MM.1S (cell line): ENCODE results near the gene KDM4B.

Source experiments
- DNase-seq: peaks from one replicate; pipeline ENCODE4 v3.0.0-alpha.2; 2015
- H2AFZ ChIP-seq: fragments of 300-600 bp; sonication (generic); 2 replicates; pipeline ENCODE4 v1.6.0; 2016; ENCODE audit warnings: antibody characterized with exemption, low read length
- H3F3A ChIP-seq: fragments of 300-600 bp; sonication (generic); 2 replicates; pipeline ENCODE4 v1.6.1; 2016; ENCODE audit warnings: mild to moderate bottlenecking, antibody characterized with exemption, low read length, moderate library complexity, mixed read lengths; ENCODE audit not compliant: insufficient read depth
- H3K27ac ChIP-seq: fragments of 300-600 bp; sonication (generic); 2 replicates; pipeline ENCODE4 v1.5.1; 2016; ENCODE audit warnings: mild to moderate bottlenecking, low read length
- H3K27me3 ChIP-seq: fragments of 300-600 bp; sonication (generic); replicated peaks from 2 replicates; pipeline ENCODE4 v1.6.0; 2016; ENCODE audit warnings: low read length; ENCODE audit not compliant: insufficient read depth
- H3K36me3 ChIP-seq: fragments of 300-600 bp; sonication (generic); replicated peaks from 2 replicates; pipeline ENCODE4 v1.6.1; 2016; ENCODE audit warnings: mild to moderate bottlenecking, low read length, mixed read lengths; ENCODE audit not compliant: insufficient read depth
- H3K4me1 ChIP-seq: fragments of 300-600 bp; sonication (generic); 2 replicates; pipeline ENCODE4 v1.6.1; 2016; ENCODE audit warnings: low read length, mixed read lengths
- H3K4me2 ChIP-seq: fragments of 300-600 bp; sonication (generic); 2 replicates; pipeline ENCODE4 v1.6.0; 2016; ENCODE audit warnings: low read depth, low read length
- H3K4me3 ChIP-seq: fragments of 300-600 bp; sonication (generic); 2 replicates; pipeline ENCODE4 v1.5.1; 2016; ENCODE audit warnings: low read length, mixed read lengths
- H3K79me2 ChIP-seq: fragments of 300-600 bp; sonication (generic); 2 replicates; pipeline ENCODE4 v1.6.1; 2016; ENCODE audit warnings: mixed run types, low read length, mixed read lengths
- H3K9ac ChIP-seq: fragments of 300-600 bp; sonication (generic); 2 replicates; pipeline ENCODE4 v1.6.1; 2016; ENCODE audit warnings: low read length, mixed read lengths
- H3K9me2 ChIP-seq: fragments of 300-600 bp; sonication (generic); replicated peaks from 2 replicates; pipeline ENCODE4 v1.6.1; 2016; ENCODE audit warnings: mild to moderate bottlenecking, low read length, mixed read lengths; ENCODE audit not compliant: insufficient read depth
- H3K9me3 ChIP-seq: fragments of 300-600 bp; sonication (generic); replicated peaks from 2 replicates; pipeline ENCODE4 v1.6.1; 2016; ENCODE audit warnings: mild to moderate bottlenecking, low read length, mixed read lengths; ENCODE audit not compliant: insufficient read depth
- H4K20me1 ChIP-seq: fragments of 300-600 bp; sonication (generic); 2 replicates; pipeline ENCODE4 v1.6.1; 2016; ENCODE audit warnings: mild to moderate bottlenecking, low read length, moderate library complexity, mixed read lengths; ENCODE audit not compliant: insufficient read depth
- CTCF ChIP-seq: fragments of 300-600 bp; sonication (generic); IDR thresholded peaks from 2 replicates; pipeline ENCODE4 v1.5.1; 2016; ENCODE audit warnings: antibody characterized with exemption, low read length, mixed read lengths
- EZH2 ChIP-seq: fragments of 300-600 bp; sonication (generic); optimal IDR thresholded peaks from 2 replicates; pipeline ENCODE3; 2017; ENCODE audit warnings: low read depth, mild to moderate bottlenecking, antibody characterized with exemption, low read length, mixed read lengths
- EZH2phosphoT487 ChIP-seq: fragments of 300-600 bp; sonication (generic); IDR thresholded peaks from 2 replicates; pipeline ENCODE4 v1.6.1; 2018; ENCODE audit warnings: antibody characterized with exemption, low read length

The KDM4B gene

GRCh38 chr19:5122671-5123409, 153.9 kb downstream of the KDM4B start:
- no peak for TF ChIP-seq EZH2
- no peak for TF ChIP-seq EZH2phosphoT487
- TF ChIP-seq CTCF = no peak
- H3K79me2 ChIP-seq = no peaks in the 10 kb centered on the region
- no peak overlapping the region for H3K4me2 ChIP-seq

GRCh38 chr19:5123646-5124045, 154.7 kb downstream of the KDM4B start:
- Histone ChIP-seq H4K20me1 (no peaks in the 10 kb centered on the region), H3K9me2 (no peaks in the 10 kb centered on the region), H3K4me2 (no peak overlapping the region), H3K36me3 (no peaks in the 10 kb centered on the region), H3K27me3 (no peaks in the 10 kb centered on the region), H3K9ac (no peak overlapping the region), H3K4me1 (no peaks in the 10 kb centered on the region), H2AFZ (no peak overlapping the region), H3K4me3 (no peak overlapping the region), H3F3A (no peaks in the 10 kb centered on the region), H3K9me3 (no peaks in the 10 kb centered on the region), H3K27ac (no peak overlapping the region), H3K79me2 (no peaks in the 10 kb centered on the region)
- TF ChIP-seq EZH2phosphoT487 = no peak
- TF ChIP-seq EZH2 = no peak
- TF ChIP-seq CTCF = no peak
- no peak for DNase-seq

More at GRCh38 chr19:5122671-5123409, 153.9 kb downstream of the KDM4B start:
- no peaks in the 10 kb centered on the region for H3K9me3 ChIP-seq
- no peak overlapping the region for H2AFZ ChIP-seq
- no peaks in the 10 kb centered on the region for H3F3A ChIP-seq
- H3K9ac ChIP-seq = no peak overlapping the region
- H3K4me1 ChIP-seq = no peaks in the 10 kb centered on the region
- no peaks in the 10 kb centered on the region for H3K27me3 ChIP-seq
- H3K36me3 ChIP-seq = no peaks in the 10 kb centered on the region
- H4K20me1 ChIP-seq = no peaks in the 10 kb centered on the region
- H3K4me3 ChIP-seq = no peak overlapping the region
- no peak for DNase-seq
- H3K9me2 ChIP-seq = no peaks in the 10 kb centered on the region
- H3K27ac ChIP-seq = no peak overlapping the region

GRCh38 chr19:5124111-5124855, 155.4 kb downstream of the KDM4B start:
- no peaks in the 10 kb centered on the region for H4K20me1 ChIP-seq
- H3K9me2 ChIP-seq = no peaks in the 10 kb centered on the region
- no peaks in the 10 kb centered on the region for H3K79me2 ChIP-seq
- TF ChIP-seq EZH2phosphoT487 = no peak
- TF ChIP-seq EZH2 = no peak
- TF ChIP-seq CTCF = no peak
- H2AFZ ChIP-seq = no peak overlapping the region
- H3K4me1 ChIP-seq = no peaks in the 10 kb centered on the region
- H3K27ac ChIP-seq = no peak overlapping the region
- no peak overlapping the region for H3K4me3 ChIP-seq
- no peak for DNase-seq
- H3K4me2 ChIP-seq = no peak overlapping the region
- H3F3A ChIP-seq = no peaks in the 10 kb centered on the region
- no peaks in the 10 kb centered on the region for H3K36me3 ChIP-seq
- H3K9me3 ChIP-seq = no peaks in the 10 kb centered on the region
- no peak overlapping the region for H3K9ac ChIP-seq
- no peaks in the 10 kb centered on the region for H3K27me3 ChIP-seq
